GM21423 (cell line): Measurements from ENCODE around the gene GPBAR1.

ENCODE experiments used
- ATAC-seq: cut with Tn5 transposase; IDR thresholded peaks from one replicate; pipeline ENCODE4 v1.9.1; 2021; ENCODE audit warnings: mild to moderate bottlenecking, moderate library complexity; ENCODE audit not compliant: unreplicated experiment

The GPBAR1 gene

GRCh38 chr2:218282173-218282991 lies 21.6 kb downstream of the GPBAR1 start:
- no peak for ATAC-seq

- no peak for ATAC-seq
These were observed 23.4 kb downstream of the GPBAR1 start for GRCh38 chr2:218284106-218284811.

GRCh38 chr2:218285604-218286003 lies 24.8 kb downstream of the GPBAR1 start:
- ATAC-seq, result no peak

GRCh38 chr2:218286570-218287459 lies 26.0 kb downstream of the GPBAR1 start:
- ATAC-seq, result peak; percentile 63

GRCh38 chr2:218289639-218290315 lies 29.0 kb downstream of the GPBAR1 start:
- ATAC-seq, result no peak

- peak; percentile 59 for ATAC-seq
These were observed 29.8 kb downstream of the GPBAR1 start for GRCh38 chr2:218290316-218291261.

DNA sequence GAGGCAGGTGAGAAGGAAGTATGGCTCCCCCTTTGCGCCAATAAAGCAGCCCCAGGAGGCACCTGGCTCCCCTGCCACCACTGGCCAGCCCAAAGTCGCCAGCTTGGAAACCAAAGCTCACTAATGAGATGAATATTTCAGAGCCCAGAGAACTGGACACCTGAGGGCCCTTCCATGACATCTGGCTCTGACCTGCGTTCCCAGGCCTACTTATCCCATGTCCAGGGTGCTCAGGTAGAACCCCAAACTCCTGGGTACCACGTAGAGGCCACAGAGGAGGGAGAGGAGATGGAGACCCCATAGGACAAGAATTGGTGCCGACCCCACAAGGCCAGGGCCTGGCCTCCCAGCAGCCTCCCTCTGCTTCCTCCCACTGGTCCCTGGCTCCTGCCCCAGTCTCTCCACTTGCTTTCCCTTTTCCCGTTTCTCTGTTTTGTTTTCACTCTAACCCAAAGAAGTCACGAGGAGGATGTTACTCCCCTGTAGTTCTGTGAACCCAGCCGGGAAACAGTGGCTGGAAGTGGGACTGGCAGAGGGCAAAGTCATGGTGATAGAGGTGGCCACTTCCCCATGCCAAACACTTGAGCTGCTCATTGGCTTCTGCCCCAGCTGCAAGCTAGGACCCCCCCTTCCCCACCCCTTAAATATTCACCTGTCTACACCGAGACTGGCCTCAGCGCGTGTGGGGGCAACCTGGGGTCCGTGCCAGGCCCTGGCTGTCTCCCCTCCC lies 30.7 kb downstream of the GPBAR1 start:
- ATAC-seq, result no peak

GRCh38 chr2:218292048-218293014 lies 31.5 kb downstream of the GPBAR1 start, which contains the start of gene TMBIM1:
Gene TMBIM1, minus strand, starts transcription at chr2:218292503. Its CDS starts 10,362 bp downstream, at chr2:218282141.
- ATAC-seq, result peak; percentile 63

DNA sequence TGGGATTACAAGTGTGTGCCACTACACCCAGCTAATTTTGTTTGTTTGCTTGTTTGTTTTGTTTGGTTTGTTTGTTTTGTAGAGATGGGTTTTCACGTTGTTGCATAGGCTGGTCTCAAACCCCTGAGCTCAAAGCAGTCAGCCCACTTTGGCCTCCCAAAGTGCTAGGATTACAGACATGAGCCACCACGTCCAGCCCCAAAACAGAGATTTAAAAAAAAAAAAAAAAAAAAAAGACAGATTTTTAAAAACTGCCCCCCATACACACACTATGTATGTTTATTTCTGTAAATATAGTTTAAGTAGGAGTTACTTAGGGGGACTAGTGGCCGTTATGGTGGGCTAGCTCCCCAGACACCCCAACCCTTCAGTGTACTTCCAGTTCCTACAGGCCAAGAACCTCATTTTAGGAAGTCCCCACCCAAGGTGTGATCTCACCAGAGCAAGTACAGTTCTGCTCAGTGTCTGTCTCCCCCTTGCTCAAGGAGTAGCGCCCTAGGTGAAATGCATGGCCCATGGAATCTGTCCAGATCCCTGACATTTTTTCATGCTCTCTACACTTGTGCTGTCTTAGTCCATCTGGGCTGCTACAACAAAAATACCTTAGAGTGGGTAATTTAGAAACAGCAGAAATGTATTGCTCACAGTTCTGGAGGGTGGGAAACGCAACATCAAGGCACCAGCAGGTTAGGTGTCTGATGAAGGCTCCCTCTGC lies 33.1 kb downstream of the GPBAR1 start:
- ATAC-seq, result no peak

- ATAC-seq, result no peak
These were observed 33.7 kb downstream of the GPBAR1 start for GRCh38 chr2:218294430-218295022.

- no peak for ATAC-seq
These were observed 34.2 kb downstream of the GPBAR1 start for GRCh38 chr2:218295029-218295428.

- ATAC-seq, result no peak
These were observed 35.4 kb downstream of the GPBAR1 start for GRCh38 chr2:218296200-218296599.

- ATAC-seq, result no peak
These were observed 36.0 kb downstream of the GPBAR1 start for GRCh38 chr2:218296847-218297246.

- ATAC-seq, result no peak
These were observed 37.6 kb downstream of the GPBAR1 start for GRCh38 chr2:218298314-218298875.

DNA sequence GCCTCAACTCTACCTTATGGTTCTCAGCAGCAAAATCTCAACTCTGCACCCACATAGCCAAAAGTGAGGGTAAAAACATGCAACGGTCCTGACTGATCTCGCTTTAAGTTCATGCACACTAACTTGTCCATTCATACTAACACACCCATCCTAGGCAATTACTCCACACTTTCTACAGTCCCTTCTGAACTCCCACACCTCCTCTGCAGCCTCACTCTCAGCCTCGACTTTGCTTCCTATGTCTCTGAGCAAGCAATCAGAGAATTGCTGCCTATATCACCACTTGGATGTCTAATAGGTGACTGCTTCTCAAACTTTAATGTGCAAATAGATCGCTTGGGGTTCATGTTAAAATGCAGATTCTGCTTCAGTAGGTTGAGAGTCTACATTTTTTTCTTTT lies 39.3 kb downstream of the GPBAR1 start:
- no peak for ATAC-seq

DNA sequence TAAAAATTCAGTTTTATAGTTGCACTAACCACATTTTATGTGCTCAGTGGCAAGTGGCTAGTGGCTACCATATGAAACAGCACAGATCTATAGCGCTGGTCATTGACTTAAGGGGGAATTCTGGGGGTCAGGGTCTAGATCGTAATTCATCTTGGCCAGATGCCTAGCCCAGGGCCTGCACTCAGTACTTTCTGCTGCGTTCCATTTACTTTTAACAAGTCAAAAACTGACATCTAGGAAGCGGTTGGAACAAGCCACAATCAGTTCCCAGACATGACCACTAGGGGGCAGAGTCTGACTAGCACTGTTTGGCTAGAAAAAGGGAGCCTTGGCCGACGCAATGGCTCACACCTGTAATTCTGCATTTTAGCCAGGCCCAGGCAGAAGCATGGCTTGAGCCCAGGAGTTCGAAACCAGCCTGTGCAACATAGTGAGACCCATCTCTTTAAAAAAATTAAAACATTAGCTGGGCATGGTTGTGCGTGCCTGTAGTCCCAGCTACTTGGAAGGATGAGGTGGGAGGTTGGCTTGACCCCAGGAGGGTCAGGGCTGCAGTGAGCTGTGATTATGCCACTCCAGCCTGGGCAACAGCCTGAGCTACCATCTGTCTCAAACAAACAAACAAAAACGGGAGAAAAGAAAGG lies 40.5 kb downstream of the GPBAR1 start:
- ATAC-seq, result peak; percentile 82
